Epithelial cell of proximal tubule (primary cell): ENCODE measurements around the gene MX2. TPM values are rescaled to one million over a fixed set of nuclear protein-coding genes. Genes with fewer than 3 reads are reported as not detected.

Experiments
- total RNA-seq: library from RNA; depleted of rRNA; stranded (reverse); fragments of >200 nt; gene quantifications from 2 replicates; pipeline ENCODE4 v1.2.3, GENCODE V29; 2015

Gene MX2
- total RNA-seq, 1 donor from 2014 or later: 0.12 TPM

Other genes with a start within 250 kb of the MX2 start
- 38.3 and 60.9 TPM in 2 replicates for gene BACE2, start 193.9 kb upstream of the MX2 start, total RNA-seq
- gene FAM3B, start 45.2 kb upstream of the MX2 start, total RNA-seq: 0.35 and 0.51 TPM in 2 replicates
- gene MX1, start 64.2 kb downstream of the MX2 start, total RNA-seq: 15.5 and 25.0 TPM in 2 replicates
- 1.8 and 9.1 TPM in 2 replicates for gene TMPRSS2, start 146.1 kb downstream of the MX2 start, total RNA-seq